Bone marrow (tissue), 2 donors: ENCODE measurements around the gene KRT81.
"Not testable (repeated sequence)": the region's sequence is repeated elsewhere in the genome, so short reads cannot be mapped to it uniquely, and the experiment has no call there.

Experiments used
- DNase-seq, 2 donors: peaks; one replicate each; lab custom pipeline; 2025; lab: John Stamatoyannopoulos, UW

KRT81 gene

DNA sequence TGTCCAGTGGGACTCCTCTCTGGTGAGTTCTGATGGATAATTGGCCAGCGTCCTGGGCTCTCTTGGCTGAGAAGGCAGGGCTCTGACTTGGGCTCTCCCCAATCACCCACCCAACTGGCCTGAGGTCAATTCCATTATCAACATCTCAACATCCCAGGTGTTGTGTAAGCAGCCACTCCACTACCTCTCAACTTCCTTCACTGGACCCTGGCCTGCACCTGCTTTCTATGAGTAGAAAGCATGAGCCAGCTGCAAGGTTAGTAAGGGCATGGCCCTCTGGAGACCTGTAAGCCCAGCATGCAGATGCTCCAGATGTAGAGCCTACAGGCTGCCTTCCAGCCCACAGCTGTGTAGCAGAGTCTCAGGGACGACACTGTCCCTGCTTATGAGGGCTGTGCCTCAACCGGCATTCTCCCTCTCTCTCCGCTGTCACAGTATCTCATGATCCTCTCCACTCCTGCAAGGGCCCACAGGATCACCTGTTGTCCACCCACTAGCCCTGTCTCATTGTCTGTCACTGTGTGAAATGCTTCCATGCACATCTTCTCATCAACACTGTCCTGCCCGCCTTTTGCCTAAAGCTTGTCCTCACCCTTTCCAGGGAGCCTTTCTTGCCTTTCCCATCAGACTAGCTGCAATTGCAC lies 5.4 kb upstream of the KRT81 start:
- no peak for DNase-seq

DNA sequence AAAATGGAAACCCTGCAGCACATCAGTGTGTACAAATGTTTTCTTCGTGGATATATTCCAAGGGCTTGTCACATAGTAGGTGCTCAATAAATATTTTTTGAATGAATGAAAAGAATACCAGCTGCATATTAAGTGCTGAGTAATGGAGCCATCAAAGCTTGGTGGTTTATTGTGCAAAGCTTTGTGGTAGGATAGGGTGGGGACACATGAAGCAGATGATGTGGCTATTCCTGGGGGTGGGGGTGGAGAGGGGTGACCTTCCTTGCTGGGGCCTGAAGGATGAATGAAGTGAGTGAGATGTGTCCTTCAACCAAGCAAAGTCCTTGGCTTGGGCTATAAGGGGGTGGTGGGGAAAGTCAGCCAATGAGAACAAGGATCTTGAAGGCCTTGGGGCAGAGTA lies 4.3 kb upstream of the KRT81 start:
- DNase-seq: no peak

DNA sequence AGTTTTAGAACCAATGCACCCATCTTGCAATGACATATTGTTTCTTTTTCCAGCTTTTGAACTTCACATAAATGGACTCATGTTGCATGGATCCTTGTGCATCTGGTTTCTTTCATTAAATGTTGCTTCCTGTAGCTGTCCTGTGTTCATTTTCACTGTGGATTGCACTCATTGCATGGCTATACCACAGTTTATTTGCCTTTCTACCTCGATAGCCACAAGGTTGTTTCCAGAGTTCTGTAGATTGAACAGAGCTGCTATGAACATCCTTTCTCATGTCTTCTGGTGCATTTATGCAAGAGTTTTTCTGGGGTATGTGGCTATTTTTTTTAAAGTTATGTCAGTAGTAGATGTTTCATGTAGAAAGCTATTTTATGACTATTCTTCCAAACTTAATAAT lies 3.5 kb upstream of the KRT81 start:
- DNase-seq: no peak

DNA sequence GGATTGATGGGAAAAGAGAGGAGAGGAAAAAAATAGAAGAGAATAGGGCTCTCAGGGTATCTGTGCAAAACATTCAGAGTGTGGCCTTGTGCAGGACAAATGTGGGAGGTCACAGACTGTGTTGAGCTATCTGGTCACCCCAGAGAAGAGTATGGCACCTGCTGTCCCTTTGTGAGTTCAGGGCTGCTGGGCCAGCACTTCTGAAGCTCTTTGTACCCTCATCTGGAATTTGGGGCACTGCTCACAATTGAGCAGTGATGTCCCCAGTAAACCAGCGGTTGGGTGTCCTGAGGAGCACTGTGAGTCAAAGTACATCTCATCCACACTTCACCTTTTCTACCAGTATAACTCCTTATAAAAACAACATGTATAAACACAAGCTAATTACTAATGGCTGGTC lies 2.6 kb upstream of the KRT81 start:
- no peak for DNase-seq

DNA sequence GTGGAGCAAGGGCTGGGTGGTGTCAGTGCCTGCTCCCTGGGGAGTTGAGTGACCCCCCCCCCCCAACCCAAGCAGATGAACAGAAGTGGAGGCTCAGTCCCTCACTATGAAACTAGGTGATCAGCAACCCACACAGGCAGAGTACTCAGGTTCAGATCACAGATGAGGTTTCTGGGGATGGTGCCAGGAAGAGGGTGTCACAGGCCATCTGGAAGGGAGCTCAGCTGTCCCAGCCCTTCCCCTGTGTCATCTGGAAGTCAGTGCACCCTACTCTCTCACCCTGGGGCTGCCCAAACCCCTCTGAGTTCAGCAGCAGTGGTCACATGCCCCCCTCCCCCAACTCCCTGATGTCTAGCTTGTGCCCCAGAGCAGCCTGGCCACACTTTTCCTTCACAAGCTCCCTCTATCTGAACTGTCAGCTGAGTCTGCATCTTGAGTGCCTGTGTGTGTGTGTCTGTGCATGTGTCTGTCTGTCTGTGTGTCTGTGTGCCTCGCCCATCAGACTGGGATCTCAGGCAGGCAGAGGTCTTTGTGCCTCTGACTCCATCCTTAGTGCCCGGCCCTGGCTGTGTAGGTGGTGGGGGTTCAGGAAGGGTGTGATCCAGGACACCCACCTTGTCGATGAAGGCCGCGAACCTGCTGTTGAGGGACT lies 725 bp downstream of the KRT81 start:
- DNase-seq: not testable (repeated sequence)

DNA sequence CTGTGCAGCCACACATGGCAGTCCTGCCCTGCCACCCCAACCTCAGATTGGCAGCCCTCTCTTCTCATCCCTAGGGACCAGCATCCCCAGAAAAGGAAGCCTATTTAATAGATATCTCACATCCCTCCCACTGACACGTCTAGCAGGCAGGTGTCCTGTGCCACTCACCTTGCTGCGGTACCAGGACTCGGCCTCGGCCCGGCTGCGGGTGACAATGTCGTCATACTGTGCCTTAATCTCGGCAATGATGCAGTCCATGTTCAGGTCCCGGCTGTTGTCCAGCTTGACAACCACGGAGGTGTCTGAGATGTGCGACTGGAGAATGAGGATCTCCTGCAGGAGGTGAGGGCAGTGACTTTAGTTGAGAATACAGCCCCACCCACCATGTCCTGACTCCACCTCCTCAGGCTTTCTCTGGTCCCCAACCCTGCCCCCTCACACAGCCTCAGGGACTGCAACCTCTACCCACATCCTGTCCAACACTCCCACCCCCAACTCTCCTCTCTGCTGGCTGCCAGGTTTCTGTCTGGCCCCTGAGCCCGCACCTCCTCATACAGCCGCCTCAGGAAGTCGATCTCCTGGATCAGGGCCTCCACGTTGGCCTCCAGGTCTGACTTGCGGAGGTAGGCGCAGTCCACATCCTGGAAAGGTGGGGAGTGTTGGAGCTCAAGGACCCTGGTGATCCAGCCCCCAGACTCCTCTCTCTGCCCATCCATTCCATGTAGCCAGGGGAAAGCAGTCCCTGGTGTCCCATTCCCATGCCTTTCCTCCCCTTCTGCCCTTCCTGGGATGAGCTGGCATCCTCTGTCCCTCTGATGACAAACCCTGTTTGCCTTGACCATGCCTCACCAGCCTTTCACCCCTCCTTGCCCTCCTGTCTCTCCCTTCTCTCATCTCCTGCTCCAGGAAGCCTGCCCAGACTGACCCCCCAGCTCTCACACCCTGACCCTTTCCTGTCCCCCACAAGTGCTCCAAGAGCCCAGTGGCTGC lies 3.2 kb downstream of the KRT81 start:
- not testable (repeated sequence) for DNase-seq

DNA sequence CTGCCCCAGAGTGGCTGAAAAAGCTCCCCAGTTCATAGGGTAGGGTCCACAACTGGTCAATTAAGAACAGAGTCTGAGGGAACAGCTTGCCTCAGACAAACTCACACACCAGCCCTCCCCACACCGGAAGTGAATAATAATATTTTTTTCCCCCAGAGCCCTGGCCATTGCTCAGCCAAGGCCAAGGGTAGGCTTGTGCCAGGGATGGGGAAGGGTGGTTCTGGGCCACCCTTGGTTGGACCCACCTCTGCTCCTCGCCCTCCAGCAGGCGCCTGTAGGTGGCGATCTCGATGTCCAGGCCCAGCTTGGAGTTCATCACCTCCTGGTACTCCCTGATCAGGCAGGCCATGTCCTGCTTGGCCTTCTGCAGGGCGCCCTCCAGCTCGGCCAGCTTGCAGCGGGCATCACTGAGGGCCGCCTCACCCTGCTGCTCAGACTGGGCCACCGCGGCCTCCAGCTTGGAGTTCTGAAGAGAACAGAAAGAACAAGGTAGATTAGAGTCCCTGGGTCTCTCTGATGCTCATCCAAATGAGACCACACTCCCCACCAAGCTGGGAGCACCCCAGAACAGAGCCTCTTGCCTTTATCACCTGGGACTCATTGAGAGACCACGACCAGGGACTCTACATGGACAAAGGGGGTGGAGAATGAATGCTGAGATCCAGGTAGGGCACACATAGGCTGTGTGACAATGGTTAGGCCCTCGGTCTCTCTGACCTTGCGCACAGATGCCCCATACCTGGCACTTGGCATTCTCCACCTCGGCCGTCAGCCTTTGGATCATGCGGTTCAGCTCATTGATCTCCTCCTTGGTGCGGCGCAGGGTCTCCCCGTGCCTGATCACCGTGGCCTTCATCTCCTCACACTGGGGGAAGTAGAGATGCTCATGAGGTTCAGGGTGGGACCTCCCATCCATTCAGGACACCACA lies 4.2 kb downstream of the KRT81 start:
- not testable (repeated sequence) for DNase-seq

DNA sequence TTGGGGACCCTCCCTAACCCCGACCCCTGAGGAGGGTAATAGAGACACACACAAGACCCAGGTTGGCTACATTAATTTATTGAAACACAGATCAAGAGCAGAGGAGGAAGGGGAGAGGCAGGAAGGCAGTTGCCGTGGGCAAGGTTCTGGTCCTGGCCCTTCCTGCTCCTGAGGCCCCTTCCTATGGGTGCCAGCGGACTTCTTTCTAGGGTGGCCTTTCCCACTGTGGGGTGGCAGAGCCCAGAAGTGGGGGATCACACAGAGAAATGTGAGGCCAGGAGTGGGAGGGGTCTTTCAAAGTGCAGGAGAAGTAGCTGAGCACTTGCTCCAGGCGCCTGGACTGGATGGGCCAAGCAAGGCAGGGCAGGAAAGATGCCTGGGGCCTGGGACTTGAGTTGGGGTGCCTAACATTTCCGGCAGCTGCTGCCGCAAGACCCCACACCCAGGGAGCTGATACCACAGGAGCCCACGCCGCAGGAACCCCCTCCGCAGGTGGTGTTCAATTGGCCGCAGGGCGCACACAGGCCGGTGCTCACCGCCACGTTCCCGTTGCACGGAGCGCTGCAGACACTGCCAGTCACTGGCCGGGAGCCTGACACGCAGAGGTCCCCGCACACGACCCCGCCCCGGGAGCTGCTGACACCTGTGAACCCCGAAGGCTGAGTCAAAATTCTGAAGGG lies 5.3 kb downstream of the KRT81 start:
- no peak for DNase-seq

DNA sequence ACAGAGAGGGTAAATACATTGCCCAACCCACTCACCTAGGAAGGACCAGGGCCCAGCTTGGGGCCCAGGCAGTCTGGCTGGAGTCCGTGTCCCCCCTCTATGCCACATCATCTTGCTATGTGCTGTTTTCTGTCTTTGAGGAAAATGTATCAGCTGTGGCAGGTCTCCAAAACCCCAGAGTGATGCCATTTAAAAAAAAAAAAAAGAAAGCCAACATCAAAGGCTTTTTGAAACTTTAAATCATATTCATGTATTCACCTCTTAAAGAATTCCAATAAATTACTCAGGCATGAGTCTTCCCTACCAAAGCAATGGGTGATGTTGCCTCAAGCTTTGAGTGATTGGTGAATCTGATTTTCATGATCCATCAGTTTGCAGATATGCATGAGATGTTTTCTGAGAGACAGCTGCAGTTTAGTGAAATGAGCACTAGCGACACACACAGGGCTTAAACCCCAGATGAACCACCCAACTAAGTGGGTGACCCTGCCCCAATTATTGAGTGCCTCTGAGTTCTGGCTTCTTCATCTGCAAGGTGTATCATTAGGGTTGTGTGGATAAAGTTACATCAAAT lies 6.1 kb downstream of the KRT81 start:
- no peak for DNase-seq

DNA sequence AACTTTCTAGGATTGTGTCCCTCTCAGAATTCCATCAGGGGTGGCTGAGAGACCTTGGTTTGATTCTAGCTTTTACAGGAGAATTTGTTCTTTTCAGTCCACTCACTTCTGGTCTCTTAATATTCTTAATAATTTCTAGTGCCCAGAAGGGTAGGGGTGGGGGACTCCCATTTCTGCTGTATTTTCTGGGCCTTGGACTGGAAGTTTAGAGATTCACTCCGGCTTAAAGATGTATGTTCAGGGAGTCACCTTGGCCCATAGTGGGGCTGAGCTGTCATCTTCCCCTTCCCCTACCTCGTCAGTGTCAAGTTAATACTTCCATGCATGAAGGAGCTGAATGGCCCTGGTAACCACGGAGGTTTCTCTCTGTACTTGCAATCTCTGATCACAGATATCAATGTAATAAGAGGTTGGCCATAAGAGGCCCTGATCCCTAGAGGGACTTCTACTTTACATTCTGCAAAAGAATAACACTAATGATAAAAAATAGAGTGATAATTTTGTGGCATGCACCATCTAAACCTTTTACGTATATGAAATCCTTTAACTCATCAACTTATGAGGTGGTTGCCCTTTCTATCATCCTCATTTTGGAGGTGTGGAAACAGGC lies 6.7 kb downstream of the KRT81 start:
- DNase-seq: no peak

DNA sequence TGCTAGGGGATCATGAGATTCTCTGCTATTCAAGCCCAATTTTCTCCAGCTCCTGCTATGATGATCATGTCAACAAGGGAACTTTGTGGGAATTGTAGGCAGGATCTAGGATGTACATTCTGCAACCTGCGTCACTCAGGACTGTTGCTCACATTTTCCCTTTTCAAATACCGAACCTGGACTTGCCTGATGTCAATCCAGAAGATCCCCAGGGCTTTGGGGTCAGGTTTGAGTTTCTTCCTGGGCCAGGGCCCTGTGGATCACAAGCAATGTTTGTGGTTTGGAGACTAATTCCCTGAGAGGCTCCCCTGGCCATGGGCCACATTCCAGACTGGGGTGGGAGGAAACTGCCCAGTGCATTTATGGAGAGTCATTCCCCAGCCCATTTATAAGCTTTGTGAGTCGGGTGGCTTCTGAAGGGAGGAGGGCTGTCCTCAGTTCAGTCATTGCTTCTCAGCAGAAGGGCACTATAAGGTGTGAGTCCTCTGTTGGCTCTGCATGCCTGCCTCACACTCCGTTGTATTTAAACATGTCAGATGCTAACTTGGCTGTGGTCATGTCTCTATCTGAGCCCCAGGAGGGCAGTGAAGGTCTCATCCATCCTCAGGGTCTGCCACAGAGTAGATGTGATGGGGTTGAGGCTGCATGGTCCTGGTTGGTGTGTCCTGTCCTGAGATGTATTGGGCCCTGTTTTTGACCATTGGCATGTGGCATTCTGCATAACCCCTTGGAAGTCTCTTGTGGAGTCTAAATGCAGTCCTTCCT lies 10.4 kb downstream of the KRT81 start:
- DNase-seq: no peak

DNA sequence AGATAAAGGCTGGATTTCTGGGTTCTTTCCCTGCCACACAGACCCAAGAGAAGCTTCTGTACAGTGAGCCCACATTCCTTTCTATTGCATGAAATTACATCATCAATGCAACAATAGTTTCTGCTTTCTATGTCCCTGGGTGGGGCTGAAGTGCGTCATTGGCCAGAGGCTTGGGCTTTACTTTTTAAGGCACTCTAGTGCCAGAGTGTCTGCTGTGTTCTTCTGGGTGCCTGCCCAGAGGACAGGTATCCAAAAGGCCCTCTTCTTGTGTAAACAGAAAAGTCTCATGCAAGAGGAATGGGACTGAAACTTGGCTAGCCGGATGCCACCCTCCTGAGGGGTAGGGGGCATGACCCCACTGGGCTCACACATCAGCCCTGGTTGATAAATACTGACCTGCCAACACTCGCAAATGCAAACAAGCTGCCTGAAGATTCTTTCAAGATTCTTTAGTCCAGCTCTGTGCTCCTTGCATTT lies 11.0 kb downstream of the KRT81 start:
- DNase-seq: no peak

DNA sequence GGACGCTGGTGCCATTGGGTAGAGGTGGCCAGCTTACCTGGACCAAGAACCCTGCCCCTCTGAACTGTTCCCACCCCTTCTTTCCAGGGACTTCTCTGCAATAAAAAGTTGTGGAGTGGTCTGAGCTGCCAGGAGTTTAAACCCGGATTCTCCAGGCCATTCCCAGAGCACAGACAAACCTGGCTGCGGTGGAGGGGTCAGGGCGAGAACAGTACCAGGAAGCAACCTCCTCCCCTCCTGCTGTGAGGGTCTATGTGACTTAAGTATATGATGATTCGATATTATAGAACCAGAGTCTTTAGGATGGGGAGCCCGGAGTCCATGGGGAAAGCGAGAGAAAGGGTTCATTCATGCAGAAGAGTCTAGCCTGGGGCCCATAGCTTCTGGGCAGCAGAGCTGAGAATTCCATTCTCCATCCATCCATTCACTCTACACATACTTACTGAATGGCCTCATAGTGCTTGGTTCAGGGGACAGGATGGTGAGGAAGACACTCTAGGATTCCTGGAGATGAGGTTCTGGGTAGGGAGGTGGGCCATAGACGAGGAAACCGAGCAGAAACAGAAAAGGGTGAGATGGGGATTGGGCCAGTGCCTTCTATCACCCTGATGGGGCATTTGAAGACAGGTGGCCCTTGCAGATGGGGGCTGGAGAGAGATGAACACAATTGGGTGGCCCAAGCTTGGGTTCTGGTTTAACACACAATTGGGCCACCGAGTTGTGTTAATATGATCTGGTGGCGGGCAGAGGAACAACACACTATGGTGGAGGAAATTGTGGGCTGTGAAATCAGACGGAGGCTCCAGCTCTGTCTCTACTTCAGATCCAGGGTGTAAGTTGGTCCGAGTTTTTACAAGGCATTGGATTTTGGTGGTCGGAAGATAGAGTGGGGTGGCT lies 11.7 kb downstream of the KRT81 start:
- DNase-seq: no peak

DNA sequence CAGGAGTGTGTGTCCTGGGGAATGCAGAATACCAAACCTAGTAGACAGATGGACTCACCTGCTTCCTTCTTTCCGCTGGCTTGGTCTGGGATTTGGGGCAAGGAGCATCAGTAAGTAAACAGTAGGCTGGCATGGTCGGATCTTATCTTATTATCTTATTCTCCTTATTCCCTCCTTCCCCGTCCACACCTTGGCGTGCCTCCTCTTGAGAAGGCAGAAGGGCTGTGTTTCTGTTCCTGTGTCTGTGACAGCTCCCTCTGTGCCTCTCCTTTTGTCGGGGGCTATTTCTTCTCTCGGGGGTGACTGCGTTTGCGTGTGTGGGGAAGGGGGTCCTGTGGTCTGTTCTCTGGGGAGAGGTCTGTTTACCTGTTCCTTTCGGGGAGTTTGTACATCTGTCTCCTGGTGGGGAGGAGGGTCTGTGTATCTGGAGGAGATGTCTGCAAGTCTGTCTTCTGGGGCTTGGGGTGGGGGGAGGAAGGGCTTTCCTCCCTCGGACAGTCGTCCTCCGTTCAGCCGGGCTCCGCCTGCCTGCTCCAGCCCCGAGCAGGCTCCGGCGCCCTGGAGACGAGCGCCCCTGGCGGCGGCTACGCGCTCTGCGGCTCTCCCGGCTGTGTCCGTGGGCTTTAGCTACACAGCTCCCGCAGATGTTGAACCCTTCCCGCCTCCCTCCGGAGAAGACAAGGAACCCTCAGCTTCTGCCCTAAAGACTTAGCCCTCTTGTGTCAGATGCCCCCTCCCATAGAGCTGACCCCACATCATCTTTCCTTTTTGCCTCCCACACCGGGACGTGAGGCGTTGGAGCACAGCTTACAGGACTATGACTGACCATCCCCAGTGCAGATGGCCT lies 12.5 kb downstream of the KRT81 start:
- peak; percentile 7 to 53 for DNase-seq

DNA sequence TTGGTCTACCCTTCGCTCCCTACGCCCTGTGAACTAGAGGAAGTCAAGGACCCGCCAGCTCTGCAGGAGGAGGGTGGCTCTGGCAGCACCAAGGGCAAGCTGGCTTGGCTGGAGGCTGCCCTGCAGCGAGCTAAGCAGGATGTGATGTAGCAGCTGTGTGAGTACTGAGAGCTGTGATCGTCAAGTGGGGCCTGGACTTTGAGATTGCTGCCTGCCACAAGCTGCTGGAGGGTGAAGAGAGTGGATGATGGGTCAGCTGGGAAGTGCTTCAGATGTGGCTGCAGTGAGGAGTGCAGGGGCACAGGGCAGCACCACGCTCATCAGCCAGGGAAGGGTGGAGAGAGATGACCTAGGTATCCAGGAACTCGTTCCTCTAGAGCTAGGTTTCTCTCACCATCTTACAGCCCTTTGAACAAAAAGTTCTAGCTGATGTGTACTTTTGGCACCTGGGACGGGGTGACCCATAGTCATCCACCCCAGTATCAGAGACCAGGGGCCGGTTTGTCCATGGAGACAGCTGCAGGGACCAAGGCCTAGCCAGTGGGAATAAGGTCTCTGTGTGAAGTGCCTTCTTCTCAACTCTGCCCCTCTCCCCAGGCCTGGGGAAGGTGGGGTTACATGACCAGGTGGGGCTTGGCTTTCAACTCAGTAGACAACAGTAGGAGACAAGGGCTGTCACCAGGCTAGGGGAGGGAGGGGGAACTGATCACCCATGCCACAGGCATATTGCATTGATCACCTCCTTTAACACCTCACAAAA lies 13.7 kb downstream of the KRT81 start:
- no peak for DNase-seq

DNA sequence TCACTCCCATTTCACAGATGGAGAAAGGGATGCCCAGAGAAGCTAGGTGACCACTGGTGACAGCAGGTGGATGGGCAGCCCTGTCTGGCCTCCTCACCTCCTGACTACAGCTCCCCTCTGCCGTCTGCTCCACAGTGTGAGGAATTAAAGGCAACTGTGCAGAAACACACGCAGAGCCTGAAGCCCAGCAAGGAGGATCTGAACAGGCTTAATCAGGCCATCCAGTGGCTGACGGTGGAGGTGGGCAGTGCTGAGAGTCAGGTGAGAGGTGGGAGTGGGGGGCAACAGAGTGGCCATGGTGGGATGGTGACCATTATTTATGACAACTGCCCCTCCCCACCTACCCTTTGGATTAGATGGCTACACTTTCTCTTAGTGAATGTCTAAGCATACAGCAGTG lies 15.6 kb downstream of the KRT81 start:
- DNase-seq: no peak
